Heart right ventricle (tissue), 16 donors: Measurements from ENCODE around the gene ANXA2. TPM values are rescaled to one million over a fixed set of nuclear protein-coding genes. Genes with fewer than 3 reads are reported as not detected.

Experiments
- ATAC-seq, 8 donors: fragments of 200-7000 bp; cut with Tn5 transposase; one replicate each; pipeline ENCODE4 v1.9.1; 2020; ENCODE audit warnings: mild to moderate bottlenecking in 8 of 8, moderate library complexity in 8 of 8, moderate number of reproducible peaks in 1 of 8
- DNase-seq, 2 donors: peaks; one replicate each; pipeline ENCODE4 v3.0.0-alpha.2; 2020
- H3K27ac ChIP-seq, 10 donors: fragments of 200-600 bp; sonication (generic) in 2 of 10; one replicate each; pipeline versions ENCODE4 v1.5.0 to v1.8.0; 2020 to 2022; ENCODE audit warnings: mild to moderate bottlenecking in 3 of 10
- H3K27me3 ChIP-seq, 7 donors: fragments of 200-600 bp; one replicate each; pipeline ENCODE4 v1.8.0; 2021 to 2022; ENCODE audit warnings: mild to moderate bottlenecking in 2 of 7
- H3K36me3 ChIP-seq, 9 donors: fragments of 200-600 bp; sonication (generic) in 1 of 9; one replicate each; pipeline versions ENCODE4 v1.5.0 to v1.8.0; 2020 to 2022; ENCODE audit warnings: mild to moderate bottlenecking in 2 of 9
- H3K4me1 ChIP-seq, 9 donors: fragments of 200-600 bp; sonication (generic) in 1 of 9; one replicate each; pipeline versions ENCODE4 v1.5.0 to v1.8.0; 2020 to 2022; ENCODE audit warnings: mild to moderate bottlenecking in 4 of 9
- H3K4me3 ChIP-seq, 10 donors: fragments of 200-600 bp; sonication (generic) in 2 of 10; one replicate each; pipeline versions ENCODE4 v1.5.0 to v1.8.0; 2020 to 2022; ENCODE audit warnings: mild to moderate bottlenecking in 7 of 10, moderate library complexity in 2 of 10
- H3K9me3 ChIP-seq, 11 donors: fragments of 200-600 bp in 10 of 11; sonication (generic) in 2 of 11; one replicate each; pipeline versions ENCODE4 v1.5.0 to v1.8.0; 2013 to 2022; ENCODE audit warnings: mild to moderate bottlenecking in 2 of 11, control low read depth in 1 of 11, moderate library complexity in 1 of 11
- WGBS, 2 donors: extraction: QIAGEN DNeasy Blood & Tissue Kit; methylation state at CpG; one replicate each; pipeline ENCODE4 v1.1.7; 2013; ENCODE audit warnings: inconsistent platforms in 1 of 2; 5-methylcytosine and 5-hydroxymethylcytosine counted together
- intact Hi-C, 10 donors: fragments of 100-400 bp; cut with DNase I; formaldehyde crosslinking; loops; one replicate each; pipeline versions ENCODE4 v1.11.1 to v1.14.2; 2022
- polyA plus RNA-seq, 2 donors: library from polyadenylated mRNA; stranded (reverse); fragments of 200-250 nt; gene quantifications; one replicate each; pipeline ENCODE4 v1.2.3, GENCODE V29; 2013
- total RNA-seq, 10 donors: library from RNA; stranded (reverse); fragmentation: NEBNext Ultra II Directional in 3 of 10; extraction: Animal tissue kit (Norgen Biotek cat#: 25700) in 3 of 10; gene quantifications; one replicate each; pipeline versions ENCODE4 v1.2.1 to v1.2.4, GENCODE V29; 2021 to 2023
- TF ChIP-seq, protein P1 (sequence below), 9 donors: fragments of 200-600 bp; sonication (generic) in 2 of 9; IDR thresholded peaks; one replicate each; pipeline versions ENCODE4 v1.5.0 to v1.8.0; 2021 to 2022; ENCODE audit warnings: antibody characterized with exemption in 9 of 9, mild to moderate bottlenecking in 5 of 9, moderate library complexity in 1 of 9
- donor health status: Arrhythmogenic right ventricular cardiomyopathy.
- donor health status: ischemic (EF 13 %, LVEDD 7.1; RV severe dilation, severe dysfunction).
- donor health status: healthy with polysubstance abuse.
- donor health status: DM: no; HTN: yes; CAD: no.
- donor health status: DM: no; HTN: no; CAD: no.
- donor health status: ischemic (EF 25% LVEDD 6.9; RV normal size, moderate dysfunction).
- donor health status: ischemic (EF 25% LVEDD 5.7; RV mildly dilated, moderate dysfunction).
- donor health status: healthy.
- donor health status: DM: yes; HTN: yes; CAD: no.
- donor health status: Ischemic cardiomyopathy.
- donor health status: ischemic (EF 35%, LVEDD 5.7; RV mildly dilated, moderate dysfunction).
- donor health status: nonischemic (EF 11% LVEDD 7.7; RV severe dilation, severe dysfunction).
- donor health status: DM: yes; HTN: yes; CAD: no.
- donor health status: PGD.
- donor health status: ischemic (EF 29% LVEDD 5.4; RV normal size, mild dysfunction).
- donor health status: nonischemic (EF 23%, LVEDD 6.1; RV moderate dilation, normal function).

ANXA2 gene
- total and polyA plus RNA-seq, 12 donors: 98.7 to 539 (median 145) TPM

DNA sequence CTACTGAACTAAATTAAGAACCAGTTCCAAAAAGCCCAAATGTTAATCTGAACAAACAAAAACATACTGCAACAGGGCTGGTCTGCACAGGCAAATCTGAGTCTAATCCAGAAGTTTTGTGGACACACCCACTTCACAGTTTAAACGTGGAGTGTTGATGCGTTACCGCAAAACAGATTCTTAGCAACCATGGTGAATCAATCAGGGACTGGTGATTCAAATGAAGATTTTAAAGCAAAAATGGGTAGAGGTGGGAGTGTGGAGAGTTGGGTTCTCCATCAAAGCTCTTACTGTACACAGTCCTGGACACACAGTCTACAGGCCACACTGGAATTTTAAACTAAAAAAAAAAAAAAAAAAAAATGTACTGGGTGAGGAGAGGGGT lies 5.2 kb downstream of the ANXA2 start:
- Histone ChIP-seq H3K4me1 (peaks cover 28 to 93% (median 87%) of the 10 kb centered on the region in 9 donors), H3K27me3 (no peaks in the 10 kb centered on the region), H3K36me3 (peaks cover 0 to 45% (median 3%) of the 10 kb centered on the region in 9 donors), H3K9me3 (no peaks in the 10 kb centered on the region), H3K4me3 (peak overlapping the region in 4 of 10 donors; percentile 8 to 75 (median 19)), H3K27ac (peak overlapping the region; percentile 58 to 98 (median 96))
- no peak for DNase-seq
- WGBS, 2 donors: 25 to 33% methylated on average over 3 of the region's 3 CpGs
- TF ChIP-seq, protein P1, sequence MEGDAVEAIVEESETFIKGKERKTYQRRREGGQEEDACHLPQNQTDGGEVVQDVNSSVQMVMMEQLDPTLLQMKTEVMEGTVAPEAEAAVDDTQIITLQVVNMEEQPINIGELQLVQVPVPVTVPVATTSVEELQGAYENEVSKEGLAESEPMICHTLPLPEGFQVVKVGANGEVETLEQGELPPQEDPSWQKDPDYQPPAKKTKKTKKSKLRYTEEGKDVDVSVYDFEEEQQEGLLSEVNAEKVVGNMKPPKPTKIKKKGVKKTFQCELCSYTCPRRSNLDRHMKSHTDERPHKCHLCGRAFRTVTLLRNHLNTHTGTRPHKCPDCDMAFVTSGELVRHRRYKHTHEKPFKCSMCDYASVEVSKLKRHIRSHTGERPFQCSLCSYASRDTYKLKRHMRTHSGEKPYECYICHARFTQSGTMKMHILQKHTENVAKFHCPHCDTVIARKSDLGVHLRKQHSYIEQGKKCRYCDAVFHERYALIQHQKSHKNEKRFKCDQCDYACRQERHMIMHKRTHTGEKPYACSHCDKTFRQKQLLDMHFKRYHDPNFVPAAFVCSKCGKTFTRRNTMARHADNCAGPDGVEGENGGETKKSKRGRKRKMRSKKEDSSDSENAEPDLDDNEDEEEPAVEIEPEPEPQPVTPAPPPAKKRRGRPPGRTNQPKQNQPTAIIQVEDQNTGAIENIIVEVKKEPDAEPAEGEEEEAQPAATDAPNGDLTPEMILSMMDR (IDR thresholded peaks at IDR 0.05): no peak
- intact Hi-C loops: loop anchor here in 1 of 10 donors (2.0 kb wide), 1 partner anchor 22 kb away; no protein-coding TSS in a partner anchor
- peak in 5 of 8 donors; percentile 8 to 38 (median 20) for ATAC-seq

DNA sequence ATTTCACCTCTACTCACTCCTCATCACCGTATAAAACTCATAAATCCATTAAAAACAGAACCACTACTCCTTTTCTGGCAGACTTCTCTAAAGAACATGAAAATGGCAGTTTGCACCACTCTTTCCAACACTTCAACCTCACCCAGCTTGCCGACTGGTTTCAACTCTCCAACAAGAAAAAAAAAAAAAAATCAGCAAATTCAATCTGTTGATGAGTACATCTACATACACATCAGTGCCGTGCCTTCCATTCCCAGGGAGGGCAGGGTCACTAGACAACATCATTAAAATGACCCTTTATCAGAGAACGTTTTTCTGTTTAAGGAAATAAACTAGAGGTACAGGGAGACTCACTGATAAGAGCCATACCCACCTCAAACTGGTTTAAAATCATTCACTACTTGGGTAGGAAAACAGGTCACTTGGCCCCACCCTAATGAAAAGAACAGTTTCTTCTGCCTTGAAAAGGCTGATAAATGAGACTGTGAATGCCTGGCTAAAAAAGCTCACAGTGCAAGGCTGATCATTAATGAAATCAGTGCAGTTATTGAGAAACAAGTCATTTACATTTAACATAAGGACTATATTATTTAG lies 6.0 kb downstream of the ANXA2 start:
- H3K27ac ChIP-seq: peak overlapping the region; percentile 5 to 98 (median 94)
- ATAC-seq (no peak), DNase-seq (no peak)
- peaks cover 0 to 45% (median 3%) of the 10 kb centered on the region in 9 donors for H3K36me3 ChIP-seq
- peaks cover 28 to 100% (median 89%) of the 10 kb centered on the region in 9 donors for H3K4me1 ChIP-seq
- 38 to 42% methylated on average over 4 of the region's 4 CpGs for WGBS, 2 donors
- TF ChIP-seq, protein P1 (IDR thresholded peaks at IDR 0.05): no peak
- H3K27me3 ChIP-seq: no peaks in the 10 kb centered on the region
- H3K9me3 ChIP-seq: no peaks in the 10 kb centered on the region
- intact Hi-C loops: loop anchor here in 1 of 10 donors (2.0 kb wide), 1 partner anchor 21 kb away; no protein-coding TSS in a partner anchor
- no peak overlapping the region for H3K4me3 ChIP-seq

DNA sequence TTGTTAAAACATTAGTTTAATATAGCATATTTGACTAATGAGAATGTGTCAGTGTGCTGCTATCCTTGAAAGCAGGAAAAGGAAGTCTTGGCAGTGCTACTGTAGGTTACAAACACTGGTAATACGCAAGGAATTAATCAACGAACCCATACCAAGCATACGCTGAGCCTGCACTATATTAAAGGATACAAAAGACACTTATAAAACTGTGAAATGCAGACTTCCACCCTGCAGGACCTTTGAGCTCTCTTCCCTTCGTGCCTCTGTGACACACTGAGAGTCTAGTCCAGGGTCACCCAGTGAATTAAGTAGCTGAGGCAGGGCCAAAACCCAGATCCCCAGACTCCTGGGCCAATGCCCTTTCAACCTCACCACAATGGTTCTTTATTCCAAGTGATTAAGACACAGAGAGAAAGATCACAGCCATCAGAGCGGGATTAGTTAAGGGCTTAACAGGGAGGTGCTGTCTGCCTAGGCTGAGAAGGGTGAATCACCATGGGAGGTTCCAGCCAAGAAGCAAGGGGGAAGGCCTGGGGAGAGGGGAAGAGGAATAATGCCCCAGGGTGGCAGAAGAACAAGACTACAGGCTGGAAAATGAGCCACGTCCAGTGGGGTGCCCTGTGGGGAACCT lies 6.8 kb downstream of the ANXA2 start:
- Histone ChIP-seq H3K4me3 (peak overlapping the region in 5 of 10 donors; percentile 11 to 27 (median 17)), H3K27ac (peak overlapping the region; percentile 5 to 98 (median 94)), H3K27me3 (no peaks in the 10 kb centered on the region), H3K36me3 (peaks cover 0 to 47% (median 3%) of the 10 kb centered on the region in 9 donors), H3K9me3 (no peaks in the 10 kb centered on the region), H3K4me1 (peaks cover 28 to 100% (median 86%) of the 10 kb centered on the region in 9 donors)
- 35 to 50% methylated on average over 6 of the region's 6 CpGs for WGBS, 2 donors
- TF ChIP-seq, protein P1 (IDR thresholded peaks at IDR 0.05): peak in 3 of 9 donors; percentile 8 to 14 (median 12)
- intact Hi-C loops: no loop called here
- peak in 1 of 2 donors; percentile 52 for DNase-seq
- peak in 7 of 8 donors; percentile 11 to 79 (median 47) for ATAC-seq

DNA sequence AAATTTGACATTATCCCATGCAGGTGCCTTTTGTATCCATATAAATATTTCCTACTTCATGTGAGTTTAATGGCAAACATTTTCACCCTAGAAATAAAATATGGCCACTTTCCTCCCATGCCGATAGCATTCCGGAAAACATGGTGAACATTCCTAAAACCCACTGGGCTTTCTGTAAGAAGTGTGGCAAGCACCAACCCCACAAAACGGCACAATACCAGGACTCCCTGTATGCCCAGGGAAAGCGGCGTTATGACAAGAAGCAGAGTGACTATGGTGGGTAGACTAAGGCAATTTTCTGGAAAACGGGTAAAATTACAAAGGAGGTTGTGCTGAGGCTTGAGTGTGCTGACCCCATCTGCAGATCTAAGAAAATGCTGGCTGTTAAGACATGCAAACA lies 7.6 kb downstream of the ANXA2 start:
- H3K9me3 ChIP-seq: no peaks in the 10 kb centered on the region
- WGBS, 2 donors: 72 to 79% methylated on average over 6 of the region's 6 CpGs
- peaks cover 26 to 100% (median 84%) of the 10 kb centered on the region in 9 donors for H3K4me1 ChIP-seq
- peak overlapping the region in 5 of 10 donors; percentile 11 to 27 (median 17) for H3K4me3 ChIP-seq
- ATAC-seq (no peak), DNase-seq (no peak)
- H3K27ac ChIP-seq: peak overlapping the region in 7 of 10 donors; percentile 77 to 98 (median 96)
- intact Hi-C loops: no loop called here
- H3K27me3 ChIP-seq: no peaks in the 10 kb centered on the region
- H3K36me3 ChIP-seq: peaks cover 0 to 46% (median 0%) of the 10 kb centered on the region in 9 donors
- TF ChIP-seq, protein P1 (IDR thresholded peaks at IDR 0.05): no peak
